ENCODE data around the gene LRR1.
A peak's percentile ranks its signal among the peaks of the same experiment; 100 is the strongest.

Gene LRR1

GRCh38 chr14:49593016-49593415 lies 5.7 kb upstream of the LRR1 start:
- TF ChIP-seq CTCF (IDR thresholded peaks at IDR 0.05; ENCODE audit: extremely low read depth, missing control alignments): no peak
- DNase-seq (ENCODE audit: low spot score): no peak

GRCh38 chr14:49594347-49595091 lies 4.2 kb upstream of the LRR1 start:
- DNase-seq (ENCODE audit: low spot score): peak; percentile 42

GRCh38 chr14:49598189-49598484 lies 603 bp upstream of the LRR1 start:
- DNase-seq (ENCODE audit: low spot score): peak; percentile 34
- TF ChIP-seq CTCF (IDR thresholded peaks at IDR 0.05; ENCODE audit: extremely low read depth, missing control alignments): no peak

More at GRCh38 chr14:49594347-49595091, 4.2 kb upstream of the LRR1 start:
- no peak for TF ChIP-seq CTCF (IDR thresholded peaks at IDR 0.05; ENCODE audit: extremely low read depth, missing control alignments)

GRCh38 chr14:49607583-49607982 lies 8.8 kb downstream of the LRR1 start:
- DNase-seq (ENCODE audit: low spot score): no peak
- TF ChIP-seq CTCF (IDR thresholded peaks at IDR 0.05; ENCODE audit: extremely low read depth, missing control alignments): no peak

- no peak for TF ChIP-seq CTCF (IDR thresholded peaks at IDR 0.05; ENCODE audit: extremely low read depth, missing control alignments)
- DNase-seq (ENCODE audit: low spot score): no peak
Measured at GRCh38 chr14:49612251-49612650, 13.5 kb downstream of the LRR1 start.

- TF ChIP-seq CTCF (IDR thresholded peaks at IDR 0.05; ENCODE audit: extremely low read depth, missing control alignments): no peak
- DNase-seq (ENCODE audit: low spot score): no peak
Measured at GRCh38 chr14:49612671-49613070, 13.9 kb downstream of the LRR1 start.

- no peak for DNase-seq (ENCODE audit: low spot score)
- no peak for TF ChIP-seq CTCF (IDR thresholded peaks at IDR 0.05; ENCODE audit: extremely low read depth, missing control alignments)
Measured at GRCh38 chr14:49614196-49614595, 15.5 kb downstream of the LRR1 start.

Data from GM20000 (cell line).